ENCODE data around the gene ZNF384.
A peak's percentile ranks its signal among the peaks of the same experiment; 100 is the strongest.
"Not testable (repeated sequence)": the region's sequence is repeated elsewhere in the genome, so short reads cannot be mapped to it uniquely, and the experiment has no call there.

The ZNF384 gene

DNA sequence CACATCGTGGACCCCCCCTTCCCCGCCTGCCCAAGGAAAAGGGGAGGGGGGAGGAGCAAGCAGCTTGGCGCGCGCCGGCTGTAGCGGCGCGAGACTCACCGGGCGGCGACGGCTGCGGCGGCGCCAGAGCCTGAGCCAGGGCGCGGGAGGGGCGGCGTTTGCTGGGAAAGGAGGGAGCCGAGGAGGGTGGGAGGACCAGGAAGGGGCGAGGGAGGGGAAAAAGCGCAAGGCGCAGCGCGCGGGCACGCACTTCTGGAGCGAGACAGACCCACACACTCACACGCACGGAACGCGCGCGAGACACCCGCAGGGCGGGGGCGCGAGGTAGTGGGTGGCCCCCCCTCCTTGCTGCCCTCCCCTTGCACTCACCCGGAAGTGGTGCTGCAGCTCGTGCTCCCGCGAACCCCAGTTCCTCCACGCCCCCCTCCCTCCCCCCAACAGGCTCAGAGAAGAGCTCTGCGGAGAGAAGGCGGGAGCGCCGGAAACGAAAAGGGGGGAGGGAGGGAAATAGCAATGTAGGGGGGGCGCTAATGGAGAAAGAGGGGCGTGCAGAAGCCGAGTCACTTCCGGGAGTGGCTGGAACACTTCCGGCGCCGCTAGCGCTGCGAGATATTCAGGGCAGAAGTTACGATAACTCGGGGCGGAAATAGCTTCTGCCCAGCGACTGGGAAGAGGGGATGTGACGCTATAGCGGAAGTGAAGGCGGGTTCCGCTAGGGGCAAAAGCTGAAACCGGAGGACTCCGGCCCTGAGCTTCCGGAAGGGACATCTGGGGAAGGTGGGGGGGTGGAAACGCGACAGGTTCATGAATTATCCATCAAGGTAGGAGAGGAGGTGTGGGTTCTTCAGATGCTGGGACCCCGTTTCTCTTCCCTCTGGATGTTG, at the start of gene ZNF384:
Gene ZNF384, minus strand, starts transcription at position 377 of the 884 bp plus-strand sequence. CDS start 9,855 bp downstream, outside the sequence.
- peak within 1 kb of the TSS; percentile 96 for H3K4me3 ChIP-seq (ENCODE audit: low read depth, low read length)

- H3K4me3 ChIP-seq (ENCODE audit: low read depth, low read length), result no peak overlapping the region
These were observed 47.6 kb upstream of the ZNF384 start for GRCh38 chr12:6736754-6737153.

DNA sequence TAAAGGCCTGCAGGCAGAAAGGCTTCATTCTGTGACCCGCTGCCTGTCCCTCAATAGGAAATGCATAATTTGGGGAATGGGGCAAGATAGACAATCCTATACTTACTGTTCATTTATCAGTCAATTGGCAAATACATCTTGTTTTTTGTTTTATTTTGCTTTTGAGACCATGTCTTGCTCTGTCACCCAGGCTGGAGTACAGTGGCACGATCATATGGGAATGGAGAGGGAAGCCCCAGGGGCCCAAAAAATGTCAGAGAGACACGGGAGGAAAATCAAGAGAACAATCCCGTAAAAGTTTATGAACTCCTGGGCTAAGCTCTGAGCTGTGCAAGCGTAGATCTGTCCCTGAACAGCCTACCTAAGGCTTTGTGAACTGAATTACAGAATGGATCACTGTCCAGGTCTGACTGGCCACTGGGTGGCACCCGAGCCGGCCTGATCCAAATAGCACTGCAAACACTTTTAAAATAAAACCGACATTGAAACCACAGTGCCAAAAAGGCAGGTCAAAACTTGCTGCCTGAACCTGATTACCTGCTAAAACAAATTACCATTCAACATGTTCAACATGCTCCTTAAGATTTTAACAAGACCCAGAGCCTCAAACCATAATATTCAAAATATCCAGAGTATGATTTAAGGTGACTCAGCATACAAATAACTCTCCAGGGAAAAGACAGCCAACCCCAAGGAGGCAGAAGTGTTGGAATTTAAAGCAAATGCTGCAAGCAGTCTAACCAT, 46.4 kb upstream of the ZNF384 start:
- H3K4me3 ChIP-seq (ENCODE audit: low read depth, low read length), result no peak overlapping the region

- no peak overlapping the region for H3K4me3 ChIP-seq (ENCODE audit: low read depth, low read length)
These were observed 45.6 kb upstream of the ZNF384 start for GRCh38 chr12:6734506-6735387.

GRCh38 chr12:6730169-6730568, 41.0 kb upstream of the ZNF384 start:
- H3K4me3 ChIP-seq (ENCODE audit: low read depth, low read length), result no peak overlapping the region

GRCh38 chr12:6729186-6729585, 40.0 kb upstream of the ZNF384 start:
- H3K4me3 ChIP-seq (ENCODE audit: low read depth, low read length), result no peak overlapping the region

DNA sequence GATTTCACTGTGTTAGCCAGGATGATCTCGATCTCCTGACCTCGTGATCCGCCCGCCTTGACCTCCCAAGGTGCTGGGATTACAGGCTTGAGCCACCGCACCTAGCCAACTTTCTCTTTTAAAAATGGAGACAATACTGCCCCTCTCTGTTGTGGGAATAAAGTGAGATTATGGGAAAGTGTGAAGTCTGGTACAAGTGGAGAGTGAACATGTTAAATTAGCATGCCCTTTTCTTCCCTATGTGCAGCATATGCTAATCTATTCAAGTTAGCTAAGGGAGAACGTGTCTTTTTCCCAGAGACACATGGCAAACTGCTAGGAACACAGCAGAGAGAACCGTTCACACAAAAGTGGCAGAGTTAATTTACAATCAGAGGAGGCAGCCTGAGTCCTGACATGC, 36.2 kb upstream of the ZNF384 start:
- H3K4me3 ChIP-seq (ENCODE audit: low read depth, low read length), result no peak overlapping the region

GRCh38 chr12:6724409-6724797, 35.2 kb upstream of the ZNF384 start:
- H3K4me3 ChIP-seq (ENCODE audit: low read depth, low read length), result peak overlapping the region; percentile 54

GRCh38 chr12:6723607-6724408, 34.6 kb upstream of the ZNF384 start, which contains the start of gene COPS7A:
Gene COPS7A (plus strand): TSS chr12:6724046. CDS start chr12:6724657, 611 bp downstream.
- peak within 1 kb of the TSS; percentile 54 for H3K4me3 ChIP-seq (ENCODE audit: low read depth, low read length)

- no peak overlapping the region for H3K4me3 ChIP-seq (ENCODE audit: low read depth, low read length)
These were observed 33.7 kb upstream of the ZNF384 start for GRCh38 chr12:6722863-6723262.

DNA sequence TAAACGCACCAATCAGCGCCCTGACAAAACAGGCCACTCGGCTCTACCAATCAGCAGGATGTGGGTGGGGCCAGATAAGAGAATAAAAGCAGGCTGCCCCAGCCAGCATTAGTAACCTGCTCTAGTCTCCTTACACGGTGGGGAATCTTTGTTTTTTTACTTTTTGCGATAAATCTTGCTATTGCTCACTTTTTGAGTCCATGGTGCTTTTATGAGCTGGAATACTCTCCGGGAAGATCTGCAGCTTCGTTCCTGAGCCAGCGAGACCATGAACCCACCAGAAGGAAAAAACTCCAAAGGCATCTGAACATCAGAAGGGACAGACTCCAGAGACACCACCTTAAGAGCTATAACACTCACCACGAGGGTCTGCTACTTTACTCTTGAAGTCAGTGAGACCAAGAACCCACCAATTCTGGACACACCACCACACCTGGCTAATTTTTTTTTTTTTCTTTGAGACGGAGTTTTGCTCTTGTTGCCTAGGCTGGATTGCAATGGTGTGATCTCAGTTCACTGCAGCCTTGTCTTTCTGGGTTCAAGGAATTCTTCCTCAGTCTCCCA, 27.8 kb upstream of the ZNF384 start:
- no peak overlapping the region for H3K4me3 ChIP-seq (ENCODE audit: low read depth, low read length)

- H3K4me3 ChIP-seq (ENCODE audit: low read depth, low read length), result not testable (repeated sequence)
These were observed 27.1 kb upstream of the ZNF384 start for GRCh38 chr12:6716031-6716873.

- no peak overlapping the region for H3K4me3 ChIP-seq (ENCODE audit: low read depth, low read length)
These were observed 19.8 kb upstream of the ZNF384 start for GRCh38 chr12:6708960-6709394.

- H3K4me3 ChIP-seq (ENCODE audit: low read depth, low read length), result not testable (repeated sequence)
These were observed 19.2 kb upstream of the ZNF384 start for GRCh38 chr12:6708351-6708750.

DNA sequence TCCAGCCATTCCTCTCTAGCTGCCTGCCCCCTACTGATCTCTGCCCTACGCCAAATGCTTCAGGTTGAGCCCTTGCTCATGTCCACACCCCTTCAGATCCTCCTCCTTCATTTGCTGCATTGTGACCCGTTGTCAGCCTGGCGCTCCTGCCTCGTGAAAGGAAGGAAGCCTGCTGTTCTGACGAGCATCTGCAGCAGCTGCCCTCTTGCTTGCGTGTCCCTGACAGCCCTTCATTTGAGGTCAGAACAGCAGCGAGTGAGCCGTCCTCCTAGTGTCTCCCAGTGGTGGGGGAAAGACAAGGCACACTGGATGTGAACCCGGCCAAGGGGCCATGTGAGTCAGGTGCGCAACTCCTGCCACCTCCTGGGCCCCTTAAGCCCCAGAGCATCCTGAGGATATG, 14.5 kb upstream of the ZNF384 start:
- H3K4me3 ChIP-seq (ENCODE audit: low read depth, low read length), result no peak overlapping the region

GRCh38 chr12:6701078-6701768, 12.0 kb upstream of the ZNF384 start:
- H3K4me3 ChIP-seq (ENCODE audit: low read depth, low read length), result peak overlapping the region; percentile 62

DNA sequence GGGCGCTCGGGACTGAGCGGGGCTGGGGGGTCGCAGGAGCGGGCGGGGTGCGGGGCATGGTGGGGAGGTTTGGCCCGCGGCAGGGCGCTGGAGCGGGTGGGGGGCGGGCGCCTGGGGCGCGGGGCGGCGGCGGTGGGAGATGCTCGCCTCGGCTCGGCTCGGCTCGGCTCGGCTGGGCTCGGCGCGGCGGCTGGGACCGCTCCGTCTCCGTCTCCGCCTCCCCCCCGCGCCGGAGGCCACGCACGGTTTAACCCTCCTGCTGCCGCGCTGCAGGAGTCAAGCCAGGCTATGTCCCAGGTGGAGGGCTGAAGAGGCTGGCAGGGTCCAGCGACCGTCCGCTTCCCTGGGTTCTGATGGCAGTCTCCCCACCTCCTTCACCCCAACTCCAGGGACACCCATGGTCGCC, 11.5 kb upstream of the ZNF384 start, which contains the start of gene PIANP:
Gene PIANP, minus strand, starts transcription at position 170 of the 406 bp plus-strand sequence. CDS start 2,754 bp downstream, outside the sequence.
- H3K4me3 ChIP-seq (ENCODE audit: low read depth, low read length), result peak within 1 kb of the TSS; percentile 78
